Measurements from ENCODE around the gene HCST. TPM values are rescaled to one million over a fixed set of nuclear protein-coding genes. Genes with fewer than 3 reads are reported as not detected.
"Not testable (repeated sequence)": the region's sequence is repeated elsewhere in the genome, so short reads cannot be mapped to it uniquely, and the experiment has no call there.

HCST gene
- total and polyA plus RNA-seq, 7 donors = 2.4 to 36.1 (median 4.8) TPM; not detected in 1

DNA sequence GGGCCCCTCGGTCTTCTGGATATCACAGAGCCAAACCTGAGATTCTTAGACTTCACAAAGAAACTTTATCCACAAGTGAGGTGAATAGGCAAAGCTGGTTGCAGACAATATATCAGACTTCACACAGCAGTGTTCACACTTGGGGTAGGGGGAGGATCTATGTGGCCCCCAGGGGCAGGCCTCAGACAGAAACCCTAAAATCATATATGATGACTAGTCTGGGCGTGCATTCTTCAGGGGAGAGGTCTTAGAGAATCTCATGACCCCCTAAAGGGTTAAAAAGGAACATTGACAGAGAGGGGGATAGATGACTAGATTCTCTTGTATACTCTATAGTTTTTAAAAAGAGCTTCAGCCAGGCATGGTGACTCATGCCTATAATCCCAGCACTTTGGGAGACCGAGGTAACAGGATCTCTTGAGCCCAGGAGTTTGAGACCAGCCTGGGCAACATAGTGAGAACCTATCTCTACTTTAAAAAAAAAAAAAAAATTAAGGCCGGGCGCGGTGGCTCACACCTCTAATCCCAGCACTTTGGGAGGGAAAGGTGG is 2.9 kb downstream of the HCST start:
- intact Hi-C loops (cut with DNase I) = no loop called here
- TF ChIP-seq, protein P1, sequence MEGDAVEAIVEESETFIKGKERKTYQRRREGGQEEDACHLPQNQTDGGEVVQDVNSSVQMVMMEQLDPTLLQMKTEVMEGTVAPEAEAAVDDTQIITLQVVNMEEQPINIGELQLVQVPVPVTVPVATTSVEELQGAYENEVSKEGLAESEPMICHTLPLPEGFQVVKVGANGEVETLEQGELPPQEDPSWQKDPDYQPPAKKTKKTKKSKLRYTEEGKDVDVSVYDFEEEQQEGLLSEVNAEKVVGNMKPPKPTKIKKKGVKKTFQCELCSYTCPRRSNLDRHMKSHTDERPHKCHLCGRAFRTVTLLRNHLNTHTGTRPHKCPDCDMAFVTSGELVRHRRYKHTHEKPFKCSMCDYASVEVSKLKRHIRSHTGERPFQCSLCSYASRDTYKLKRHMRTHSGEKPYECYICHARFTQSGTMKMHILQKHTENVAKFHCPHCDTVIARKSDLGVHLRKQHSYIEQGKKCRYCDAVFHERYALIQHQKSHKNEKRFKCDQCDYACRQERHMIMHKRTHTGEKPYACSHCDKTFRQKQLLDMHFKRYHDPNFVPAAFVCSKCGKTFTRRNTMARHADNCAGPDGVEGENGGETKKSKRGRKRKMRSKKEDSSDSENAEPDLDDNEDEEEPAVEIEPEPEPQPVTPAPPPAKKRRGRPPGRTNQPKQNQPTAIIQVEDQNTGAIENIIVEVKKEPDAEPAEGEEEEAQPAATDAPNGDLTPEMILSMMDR (IDR thresholded peaks at IDR 0.05) = no peak
- TF ChIP-seq EP300 (IDR thresholded peaks at IDR 0.05) (no peak), POLR2AphosphoS5 (IDR thresholded peaks at IDR 0.05) (no peak), POLR2A (IDR thresholded peaks at IDR 0.05) (no peak)
- Histone ChIP-seq H3K27ac (peak overlapping the region; percentile 31 to 95 (median 75)), H3K27me3 (no peaks in the 10 kb centered on the region), H3K36me3 (no peaks in the 10 kb centered on the region), H3K9me3 (no peaks in the 10 kb centered on the region), H3K4me1 (peaks cover 0 to 33% (median 23%) of the 10 kb centered on the region in 4 donors), H3K4me3 (no peak overlapping the region)
- WGBS, 2 donors = 74 to 76% methylated on average over 6 of the region's 6 CpGs
- DNase-seq = no peak

DNA sequence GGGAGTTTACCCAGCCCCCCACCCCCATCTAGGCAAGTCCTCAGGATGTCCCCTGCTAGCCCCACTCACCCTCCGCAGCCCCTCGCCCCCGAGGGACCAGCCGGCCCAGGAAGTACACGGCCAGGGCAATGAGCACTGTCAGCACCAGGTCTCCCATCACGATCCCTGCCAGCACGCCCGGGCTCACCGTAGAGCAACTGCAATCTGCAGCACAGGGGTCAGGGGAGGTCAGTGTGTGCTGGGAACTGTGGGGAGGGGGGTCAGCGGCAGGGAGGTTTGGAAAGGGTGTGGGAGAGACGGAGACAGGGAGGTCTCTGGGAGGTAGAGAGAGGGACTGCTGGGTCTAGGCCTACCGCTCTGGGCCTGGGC is 5.0 kb downstream of the HCST start:
- H3K4me1 ChIP-seq = peaks cover 0 to 23% (median 16%) of the 10 kb centered on the region in 4 donors
- TF ChIP-seq POLR2AphosphoS5 (IDR thresholded peaks at IDR 0.05) = no peak
- no peak for TF ChIP-seq POLR2A (IDR thresholded peaks at IDR 0.05)
- TF ChIP-seq EP300 (IDR thresholded peaks at IDR 0.05) = no peak
- TF ChIP-seq, protein P1 (IDR thresholded peaks at IDR 0.05) = no peak
- no peaks in the 10 kb centered on the region for H3K27me3 ChIP-seq
- no peaks in the 10 kb centered on the region for H3K9me3 ChIP-seq
- no peaks in the 10 kb centered on the region for H3K36me3 ChIP-seq
- no peak for DNase-seq
- peak overlapping the region; percentile 53 to 95 (median 64) for H3K27ac ChIP-seq
- intact Hi-C loops (cut with DNase I) = no loop called here
- WGBS, 2 donors = 66 to 73% methylated on average over 12 of the region's 12 CpGs
- H3K4me3 ChIP-seq = peak overlapping the region in 3 of 4 donors; percentile 7 to 34 (median 31)

DNA sequence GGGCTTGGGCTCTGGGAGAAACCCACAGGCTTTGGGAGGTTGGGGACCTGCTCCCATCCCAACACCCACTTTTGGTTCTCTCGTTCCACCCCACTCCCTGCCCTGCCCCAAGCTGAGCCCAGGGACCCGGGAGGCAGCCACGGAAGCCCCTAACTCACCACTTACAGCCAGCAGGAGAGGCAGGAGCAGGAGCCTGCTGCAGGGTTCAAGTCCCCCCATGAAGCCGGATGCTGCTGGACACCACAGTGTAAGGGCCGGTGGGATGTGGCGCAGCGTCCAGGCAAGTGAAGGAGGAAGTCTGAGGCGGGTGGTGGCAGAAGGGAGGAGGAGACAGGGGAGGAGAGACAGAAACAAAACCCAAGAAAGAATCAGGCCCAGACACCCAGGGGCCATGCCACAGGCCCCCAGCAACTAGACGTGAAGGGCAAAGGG is 5.7 kb downstream of the HCST start, which contains the start of gene TYROBP:
TSS of gene TYROBP (minus strand) at position 286 of the 432 bp plus-strand sequence. CDS start at position 219, 67 bp downstream.
- TF ChIP-seq POLR2AphosphoS5 (IDR thresholded peaks at IDR 0.05) = peak in 3 of 4 donors; percentile 25 to 55 (median 29)
- no peak for TF ChIP-seq EP300 (IDR thresholded peaks at IDR 0.05)
- H3K27me3 ChIP-seq = no peaks in the 10 kb centered on the region
- DNase-seq = no peak
- intact Hi-C loops (cut with DNase I) = no loop called here
- H3K36me3 ChIP-seq = no peaks in the 10 kb centered on the region
- H3K9me3 ChIP-seq = no peaks in the 10 kb centered on the region
- WGBS, 2 donors = 64 to 72% methylated on average over 9 of the region's 9 CpGs
- peak within 1 kb of the TSS in 3 of 4 donors; percentile 7 to 34 (median 31) for H3K4me3 ChIP-seq
- peaks cover 0 to 22% (median 16%) of the 10 kb centered on the region in 4 donors for H3K4me1 ChIP-seq
- peak within 1 kb of the TSS; percentile 53 to 95 (median 64) for H3K27ac ChIP-seq

DNA sequence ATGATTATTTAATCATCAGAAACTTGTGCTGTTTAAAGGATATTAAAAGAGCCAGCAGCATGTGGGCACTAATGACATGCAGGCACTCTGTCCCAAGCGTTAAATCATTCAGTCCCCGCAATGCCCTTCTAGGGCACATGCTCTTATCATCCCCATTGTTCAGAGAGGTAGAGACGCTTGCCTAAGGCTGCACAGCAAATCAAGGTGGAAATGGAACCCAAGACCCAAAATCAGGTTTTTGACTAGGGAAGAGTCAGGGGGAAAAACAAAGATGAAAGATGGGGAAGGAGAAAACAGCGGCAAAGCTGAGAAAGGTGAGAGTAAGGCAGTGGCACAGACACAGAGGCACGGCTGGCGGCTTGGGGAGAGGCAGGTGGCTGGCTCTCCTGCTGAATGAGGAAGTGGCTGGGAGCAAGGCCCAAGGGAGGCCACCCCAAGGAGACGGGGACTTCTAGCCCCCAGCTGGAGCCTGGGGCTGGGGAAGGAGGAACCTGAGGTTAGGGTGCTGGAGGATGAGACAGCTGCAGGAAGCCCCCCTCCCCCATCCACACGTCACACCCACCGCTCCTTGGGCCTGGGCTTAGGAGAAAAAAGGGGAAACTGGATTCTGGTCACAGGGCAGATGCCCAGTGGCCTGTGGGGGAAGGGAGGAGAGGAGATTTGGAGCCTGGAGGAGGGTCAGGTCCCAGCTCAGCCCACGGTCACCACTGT is 6.8 kb downstream of the HCST start:
- no peaks in the 10 kb centered on the region for H3K27me3 ChIP-seq
- H3K4me1 ChIP-seq = peaks cover 0 to 16% (median 13%) of the 10 kb centered on the region in 4 donors
- H3K4me3 ChIP-seq = no peak overlapping the region
- H3K27ac ChIP-seq = peak overlapping the region; percentile 44 to 95 (median 64)
- 48 to 71% methylated on average over 10 of the region's 10 CpGs for WGBS, 2 donors
- TF ChIP-seq POLR2AphosphoS5 (IDR thresholded peaks at IDR 0.05) (peak in 2 of 4 donors; percentile 53 to 54), EP300 (IDR thresholded peaks at IDR 0.05) (peak in 1 of 4 donors; percentile 20), POLR2A (IDR thresholded peaks at IDR 0.05) (no peak)
- TF ChIP-seq, protein P1 (IDR thresholded peaks at IDR 0.05) = no peak
- peak; percentile 88 for DNase-seq
- intact Hi-C loops (cut with DNase I) = no loop called here
- H3K36me3 ChIP-seq = no peaks in the 10 kb centered on the region
- H3K9me3 ChIP-seq = no peaks in the 10 kb centered on the region

DNA sequence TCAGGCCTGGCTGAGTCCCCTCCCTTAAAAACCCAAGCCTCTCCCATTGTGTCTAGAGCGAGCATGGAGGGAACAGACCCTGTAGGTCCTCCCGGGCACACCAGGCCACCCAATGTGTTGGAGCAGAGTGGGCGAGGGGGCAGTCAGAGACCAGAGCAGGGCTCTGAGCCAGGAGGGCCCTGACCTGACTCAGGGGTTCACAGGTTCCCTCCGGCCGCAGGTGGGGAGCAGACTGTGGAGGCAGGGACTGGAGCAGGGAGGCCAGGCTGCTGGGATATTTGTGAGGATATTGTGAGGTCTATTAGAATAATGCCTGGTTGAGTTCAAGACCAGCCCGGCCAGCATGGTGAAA is 7.3 kb downstream of the HCST start:
- peaks cover 0 to 16% (median 13%) of the 10 kb centered on the region in 4 donors for H3K4me1 ChIP-seq
- no peaks in the 10 kb centered on the region for H3K27me3 ChIP-seq
- peak overlapping the region in 3 of 4 donors; percentile 34 to 49 (median 35) for H3K27ac ChIP-seq
- 68 to 79% methylated on average over 6 of the region's 6 CpGs for WGBS, 2 donors
- intact Hi-C loops (cut with DNase I) = no loop called here
- TF ChIP-seq EP300 (IDR thresholded peaks at IDR 0.05) = no peak
- H3K9me3 ChIP-seq = no peaks in the 10 kb centered on the region
- no peaks in the 10 kb centered on the region for H3K36me3 ChIP-seq
- H3K4me3 ChIP-seq = no peak overlapping the region
- DNase-seq = no peak

DNA sequence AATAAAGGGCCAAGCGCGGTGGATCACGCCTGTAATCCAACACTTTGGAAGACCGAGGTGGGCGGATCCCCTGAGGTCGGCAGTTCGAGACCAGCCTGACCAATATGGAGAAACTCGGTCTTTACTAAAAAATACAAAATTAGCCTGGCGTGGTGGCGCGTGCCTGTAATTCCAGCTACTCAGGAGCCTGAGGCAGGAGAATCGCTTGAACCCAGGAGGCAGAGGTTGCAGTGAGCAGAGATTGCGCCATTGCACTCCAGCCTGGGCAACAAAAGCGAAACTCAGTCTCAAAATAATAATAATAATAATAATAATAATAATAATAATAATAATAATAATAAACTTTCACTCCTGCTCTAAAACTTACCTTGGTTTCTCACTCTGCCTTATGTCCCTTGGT is 8.0 kb downstream of the HCST start:
- H3K27ac ChIP-seq = peak overlapping the region in 1 of 4 donors; percentile 49
- 90 to 94% methylated on average over 14 of the region's 14 CpGs for WGBS, 2 donors

More for the DNA sequence above, 8.0 kb downstream of the HCST start:
- H3K36me3 ChIP-seq; H3K27me3 ChIP-seq; H3K4me3 ChIP-seq; H3K9me3 ChIP-seq; DNase-seq; intact Hi-C loops (cut with DNase I): not testable (repeated sequence)
- H3K4me1 ChIP-seq = peaks cover 0 to 16% (median 13%) of the 10 kb centered on the region in 4 donors

Measured in sigmoid colon (tissue), 7 donors.